PFSK-1 (cell line): ENCODE results near the gene FOXC1.

Source experiments
- FOXP2 ChIP-seq: optimal IDR thresholded peaks from 2 replicates; pipeline ENCODE3; 2011; ENCODE audit warnings: borderline replicate concordance, control low read depth, inconsistent platforms; ENCODE audit not compliant: insufficient read depth; ENCODE audit errors: extremely low read length, extremely low read depth
- POLR2AphosphoS5 ChIP-seq: IDR thresholded peaks from 2 replicates; pipeline ENCODE4 v1.6.1; 2012; ENCODE audit warnings: low read depth, mild to moderate bottlenecking, control low read depth, low read length, moderate library complexity
- SIN3A ChIP-seq: IDR thresholded peaks from 2 replicates; pipeline ENCODE4 v1.6.1; 2012; ENCODE audit warnings: mild to moderate bottlenecking, low read length, moderate library complexity, borderline replicate concordance; ENCODE audit not compliant: insufficient read depth
- TAF1 ChIP-seq: IDR thresholded peaks from 2 replicates; pipeline ENCODE4 v1.6.1; 2012; ENCODE audit warnings: low read length, control low read depth, borderline replicate concordance; ENCODE audit not compliant: insufficient read depth
- TF ChIP-seq, protein P1 (sequence below), 2 experiments: IDR thresholded peaks; 2 replicates each; pipeline versions ENCODE4 v1.6.1 to v1.8.0; 2011 to 2012; ENCODE audit warnings: low read depth in 2 of 2, low read length in 2 of 2, control low read depth in 1 of 2, inconsistent platforms in 1 of 2, mild to moderate bottlenecking in 1 of 2, moderate library complexity in 1 of 2; ENCODE audit not compliant: insufficient read depth in 1 of 2

Gene FOXC1

DNA sequence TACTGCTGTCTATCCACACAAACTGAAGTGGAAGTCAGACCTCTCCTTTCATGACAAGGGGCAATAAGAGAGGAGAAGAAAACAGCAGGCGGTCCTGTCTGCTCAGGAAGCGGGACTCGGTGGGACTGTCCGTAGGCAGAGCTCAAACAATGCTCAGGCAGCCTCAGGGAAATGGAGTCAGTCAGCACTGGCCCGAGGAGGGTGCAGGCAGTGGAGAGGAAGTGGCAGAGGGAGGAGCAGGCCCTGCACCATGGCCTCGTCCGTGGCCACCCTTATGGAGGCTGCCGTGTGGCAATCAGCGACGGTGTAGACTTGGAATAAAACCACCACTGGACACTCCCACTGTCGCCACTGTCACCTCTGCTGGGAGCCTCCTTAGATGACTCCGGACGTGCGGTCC lies 19.6 kb downstream of the FOXC1 start:
- TF ChIP-seq TAF1 (no peak), FOXP2 (no peak), POLR2AphosphoS5 (no peak), SIN3A (no peak)
- TF ChIP-seq, protein P1, sequence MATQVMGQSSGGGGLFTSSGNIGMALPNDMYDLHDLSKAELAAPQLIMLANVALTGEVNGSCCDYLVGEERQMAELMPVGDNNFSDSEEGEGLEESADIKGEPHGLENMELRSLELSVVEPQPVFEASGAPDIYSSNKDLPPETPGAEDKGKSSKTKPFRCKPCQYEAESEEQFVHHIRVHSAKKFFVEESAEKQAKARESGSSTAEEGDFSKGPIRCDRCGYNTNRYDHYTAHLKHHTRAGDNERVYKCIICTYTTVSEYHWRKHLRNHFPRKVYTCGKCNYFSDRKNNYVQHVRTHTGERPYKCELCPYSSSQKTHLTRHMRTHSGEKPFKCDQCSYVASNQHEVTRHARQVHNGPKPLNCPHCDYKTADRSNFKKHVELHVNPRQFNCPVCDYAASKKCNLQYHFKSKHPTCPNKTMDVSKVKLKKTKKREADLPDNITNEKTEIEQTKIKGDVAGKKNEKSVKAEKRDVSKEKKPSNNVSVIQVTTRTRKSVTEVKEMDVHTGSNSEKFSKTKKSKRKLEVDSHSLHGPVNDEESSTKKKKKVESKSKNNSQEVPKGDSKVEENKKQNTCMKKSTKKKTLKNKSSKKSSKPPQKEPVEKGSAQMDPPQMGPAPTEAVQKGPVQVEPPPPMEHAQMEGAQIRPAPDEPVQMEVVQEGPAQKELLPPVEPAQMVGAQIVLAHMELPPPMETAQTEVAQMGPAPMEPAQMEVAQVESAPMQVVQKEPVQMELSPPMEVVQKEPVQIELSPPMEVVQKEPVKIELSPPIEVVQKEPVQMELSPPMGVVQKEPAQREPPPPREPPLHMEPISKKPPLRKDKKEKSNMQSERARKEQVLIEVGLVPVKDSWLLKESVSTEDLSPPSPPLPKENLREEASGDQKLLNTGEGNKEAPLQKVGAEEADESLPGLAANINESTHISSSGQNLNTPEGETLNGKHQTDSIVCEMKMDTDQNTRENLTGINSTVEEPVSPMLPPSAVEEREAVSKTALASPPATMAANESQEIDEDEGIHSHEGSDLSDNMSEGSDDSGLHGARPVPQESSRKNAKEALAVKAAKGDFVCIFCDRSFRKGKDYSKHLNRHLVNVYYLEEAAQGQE (IDR thresholded peaks at IDR 0.05; ENCODE audit: insufficient read depth in 1 of 2, low read depth in 2 of 2, low read length in 2 of 2), result no peak

DNA sequence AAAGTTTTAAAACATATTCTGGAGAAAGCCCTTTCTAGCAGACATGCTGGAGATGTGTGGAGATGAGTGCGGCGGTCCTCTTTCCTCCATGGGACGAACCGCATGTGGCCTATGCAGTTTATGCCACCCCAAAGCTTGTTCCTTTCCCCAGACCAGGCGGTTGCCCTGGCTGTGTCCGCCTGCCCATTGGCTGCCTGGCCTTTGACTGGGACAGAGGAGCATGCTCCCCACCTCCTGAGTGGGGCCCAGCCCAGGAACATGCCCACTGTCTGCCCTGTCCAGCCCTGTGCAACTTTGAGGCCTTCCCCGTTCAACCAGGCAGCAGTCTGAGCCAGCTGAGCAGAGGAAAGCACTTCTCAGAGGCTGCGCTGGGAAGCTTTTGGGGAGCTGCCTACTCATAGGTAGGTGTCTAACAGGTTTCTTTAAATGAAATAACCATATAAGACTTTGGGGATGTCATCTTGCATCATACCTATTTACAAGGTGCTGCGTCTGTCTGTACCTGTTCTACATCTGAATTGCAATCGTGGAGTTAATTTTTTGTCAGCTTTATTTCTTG lies 20.6 kb downstream of the FOXC1 start:
- TF ChIP-seq TAF1 (no peak), SIN3A (no peak), FOXP2 (no peak), POLR2AphosphoS5 (no peak)
- TF ChIP-seq, protein P1 (IDR thresholded peaks at IDR 0.05; ENCODE audit: insufficient read depth in 1 of 2, low read depth in 2 of 2, low read length in 2 of 2), result no peak

DNA sequence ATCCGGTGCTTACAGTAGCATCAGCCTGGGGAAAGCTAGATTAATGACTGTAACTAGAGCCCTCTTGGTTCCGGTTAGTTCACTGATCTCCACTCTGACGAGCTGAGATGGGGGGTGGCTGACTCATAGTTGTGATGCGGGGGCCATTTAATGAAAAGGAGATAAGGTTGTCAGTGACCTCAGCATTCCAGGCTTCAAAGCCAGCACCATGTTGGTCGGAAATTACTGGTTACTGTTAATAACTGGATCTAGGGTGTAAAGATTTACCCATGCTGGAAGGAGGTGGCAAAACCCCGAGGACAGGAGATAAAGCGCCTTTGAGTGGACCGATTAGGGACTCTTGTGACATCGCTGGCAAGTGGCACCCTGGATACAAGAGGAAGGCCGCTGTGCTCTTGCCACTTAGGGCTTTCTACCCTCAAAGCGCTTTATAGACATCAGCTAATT lies 21.1 kb downstream of the FOXC1 start:
- TF ChIP-seq POLR2AphosphoS5, result no peak
- TF ChIP-seq FOXP2, result no peak
- TF ChIP-seq TAF1, result no peak
- TF ChIP-seq, protein P1 (IDR thresholded peaks at IDR 0.05; ENCODE audit: insufficient read depth in 1 of 2, low read depth in 2 of 2, low read length in 2 of 2), result no peak
- no peak for TF ChIP-seq SIN3A

DNA sequence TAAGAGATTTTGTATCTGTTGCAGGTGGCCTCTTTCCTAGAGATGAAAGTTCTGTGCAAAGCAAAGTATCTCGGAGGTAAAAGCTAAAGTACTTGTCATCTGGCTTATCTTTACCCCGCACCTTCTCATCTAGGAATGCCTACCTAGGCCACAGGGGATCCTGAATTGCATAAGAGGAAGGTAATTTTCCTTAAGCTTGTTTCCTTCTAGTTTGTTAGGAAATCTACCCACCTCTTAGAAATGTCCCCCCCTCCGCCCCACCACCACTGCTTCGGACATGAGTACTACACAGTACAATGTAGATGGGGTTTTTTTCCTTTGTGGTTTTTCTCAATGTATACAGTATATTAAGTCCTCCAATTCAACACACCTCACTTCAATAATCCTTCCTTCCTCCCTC lies 21.5 kb downstream of the FOXC1 start:
- TF ChIP-seq POLR2AphosphoS5 (no peak), SIN3A (no peak), FOXP2 (no peak), TAF1 (no peak)
- TF ChIP-seq, protein P1 (IDR thresholded peaks at IDR 0.05; ENCODE audit: insufficient read depth in 1 of 2, low read depth in 2 of 2, low read length in 2 of 2), result no peak
